H1 (cell line): ENCODE measurements around the gene PCDHGB3. TPM values are rescaled to one million over a fixed set of nuclear protein-coding genes. Genes with fewer than 3 reads are reported as not detected.

ENCODE experiments used
- CTCF ChIA-PET: fragments of 300-600 bp; sonication (Branson Sonifier 250); formaldehyde crosslinking; loops from one replicate; lab custom pipeline; 2021; ENCODE audit not compliant: partially characterized antibody; lab: Charles Lee
- POLR2A ChIA-PET: fragments of 300-600 bp; sonication (Branson Sonifier 250); formaldehyde crosslinking; loops from one replicate; lab custom pipeline; 2021; ENCODE audit warnings: inconsistent platforms; ENCODE audit not compliant: partially characterized antibody; lab: Charles Lee
- DNase-seq, 2 experiments: peaks; one replicate each; pipeline versions ENCODE4 v3.0.0 to v3.0.0-alpha.2; 2010 to 2022; ENCODE audit warnings: low spot score in 2 of 2, low read depth in 1 of 2, mixed read lengths in 1 of 2
- FAIRE-seq: peaks from 2 replicates; lab custom pipeline; 2011; peaks lifted over from hg19 to GRCh38; lab: Jason Lieb, UNC
- H2AFZ ChIP-seq: 2 replicates; pipeline ENCODE4 v1.8.1; 2012; ENCODE audit warnings: low read length, inconsistent platforms
- H2AK5ac ChIP-seq: 2 replicates; pipeline ENCODE4 v1.6.1; 2013; ENCODE audit warnings: low read depth, low read length
- H2BK120ac ChIP-seq: replicated peaks from 2 replicates; pipeline ENCODE3; 2013; ENCODE audit warnings: low read depth, low read length, inconsistent platforms
- H2BK12ac ChIP-seq: 2 replicates; pipeline ENCODE4 v1.6.1; 2013; ENCODE audit warnings: low read depth, low read length
- H2BK15ac ChIP-seq: 2 replicates; pipeline ENCODE4 v1.6.1; 2013; ENCODE audit warnings: low read length
- H2BK20ac ChIP-seq: 2 replicates; pipeline ENCODE4 v1.6.1; 2013; ENCODE audit warnings: low read length
- H2BK5ac ChIP-seq: 2 replicates; pipeline ENCODE4 v1.6.1; 2013; ENCODE audit warnings: low read depth, low read length
- H3K14ac ChIP-seq: 2 replicates; pipeline ENCODE4 v1.6.1; 2013; ENCODE audit warnings: inconsistent platforms; ENCODE audit not compliant: insufficient read length
- H3K18ac ChIP-seq: 2 replicates; pipeline ENCODE4 v1.6.1; 2013; ENCODE audit warnings: low read length; ENCODE audit errors: extremely low read depth
- H3K23ac ChIP-seq: 2 replicates; pipeline ENCODE4 v1.6.1; 2013; ENCODE audit warnings: inconsistent platforms; ENCODE audit not compliant: insufficient read length
- H3K23me2 ChIP-seq: 2 replicates; pipeline ENCODE4 v1.6.1; 2013; ENCODE audit warnings: low read depth, low read length
- H3K27ac ChIP-seq: 2 replicates; pipeline ENCODE4 v1.6.1; 2011; ENCODE audit warnings: low read depth, low read length, inconsistent platforms
- H3K27me3 ChIP-seq, 4 experiments: replicated peaks in 1 of 4; 1 replicate in 1 of 4; 2 replicates in 3 of 4; pipeline versions ENCODE4 v1.6.1 to v1.8.1; 2011 to 2013; ENCODE audit warnings: low read length in 3 of 4, mild to moderate bottlenecking in 3 of 4, inconsistent platforms in 2 of 4, mixed read lengths in 2 of 4, moderate library complexity in 1 of 4; ENCODE audit not compliant: control insufficient read depth in 3 of 4, insufficient read depth in 3 of 4; ENCODE audit errors: extremely low read depth in 1 of 4
- H3K36me3 ChIP-seq, 4 experiments: 2 replicates each; pipeline versions ENCODE4 v1.6.1 to v1.8.1; 2011 to 2013; ENCODE audit warnings: mild to moderate bottlenecking in 4 of 4, low read length in 3 of 4, moderate library complexity in 2 of 4, control low read depth in 1 of 4, inconsistent platforms in 1 of 4; ENCODE audit not compliant: insufficient read depth in 4 of 4, control insufficient read depth in 2 of 4
- H3K4ac ChIP-seq: replicated peaks from 2 replicates; pipeline ENCODE3; 2013; ENCODE audit warnings: low read length, low read depth, mixed read lengths, inconsistent platforms; ENCODE audit not compliant: insufficient read length
- H3K4me1 ChIP-seq, 4 experiments: replicated peaks in 1 of 4; 1 replicate in 1 of 4; 2 replicates in 3 of 4; pipeline versions ENCODE4 v1.6.1 to v1.8.1; 2011 to 2013; ENCODE audit warnings: low read length in 3 of 4, inconsistent platforms in 2 of 4, mixed read lengths in 1 of 4; ENCODE audit not compliant: insufficient read depth in 4 of 4, control insufficient read depth in 3 of 4
- H3K4me2 ChIP-seq, 2 experiments: 2 replicates each; pipeline versions ENCODE4 v1.6.1 to v1.8.1; 2011 to 2013; ENCODE audit warnings: low read depth in 2 of 2, low read length in 2 of 2, control low read depth in 1 of 2, inconsistent platforms in 1 of 2, mild to moderate bottlenecking in 1 of 2; ENCODE audit not compliant: insufficient read depth in 1 of 2
- H3K4me3 ChIP-seq, 4 experiments: fragments of 200-600, 300-600 bp in 1 of 4; sonication (generic), shearing (Covaris generic), sonication (Bioruptor Twin) in 1 of 4; 2 replicates each; pipeline versions ENCODE4 v1.5.1 to v1.8.1; 2011 to 2016; ENCODE audit warnings: low read length in 4 of 4, low read depth in 3 of 4, control low read depth in 2 of 4, inconsistent platforms in 2 of 4, mild to moderate bottlenecking in 2 of 4, mixed read lengths in 1 of 4, moderate library complexity in 1 of 4; ENCODE audit not compliant: insufficient read depth in 2 of 4; ENCODE audit errors: extremely low read depth in 1 of 4
- H3K56ac ChIP-seq: replicated peaks from 2 replicates; pipeline ENCODE3; 2013; ENCODE audit warnings: low read depth, mild to moderate bottlenecking, mixed read lengths, low read length, inconsistent platforms; ENCODE audit not compliant: insufficient read length
- H3K79me1 ChIP-seq: 2 replicates; pipeline ENCODE4 v1.6.1; 2013; ENCODE audit warnings: low read depth, low read length, control low read depth
- H3K79me2 ChIP-seq, 2 experiments: 2 replicates each; pipeline versions ENCODE4 v1.6.1 to v1.8.1; 2012 to 2013; ENCODE audit warnings: low read length in 2 of 2, mild to moderate bottlenecking in 2 of 2, inconsistent platforms in 1 of 2; ENCODE audit not compliant: insufficient read depth in 2 of 2, control insufficient read depth in 1 of 2
- H3K9ac ChIP-seq, 4 experiments: replicated peaks in 1 of 4; 1 replicate in 1 of 4; 2 replicates in 3 of 4; pipeline versions ENCODE4 v1.6.1 to v1.8.1; 2011 to 2013; ENCODE audit warnings: low read depth in 3 of 4, low read length in 3 of 4, control low read depth in 2 of 4, mild to moderate bottlenecking in 2 of 4, moderate library complexity in 2 of 4, inconsistent platforms in 1 of 4; ENCODE audit errors: extremely low read depth in 1 of 4
- H3K9me3 ChIP-seq, 2 experiments: 2 replicates each; pipeline versions ENCODE4 v1.6.1 to v1.8.1; 2012 to 2013; ENCODE audit warnings: mild to moderate bottlenecking in 2 of 2, moderate library complexity in 2 of 2, control low read depth in 1 of 2, inconsistent platforms in 1 of 2, low read depth in 1 of 2, low read length in 1 of 2, mixed read lengths in 1 of 2; ENCODE audit not compliant: insufficient read depth in 2 of 2
- H4K20me1 ChIP-seq, 2 experiments: replicated peaks in 1 of 2; 2 replicates each; pipeline versions ENCODE3 to v1.8.1; 2011 to 2013; ENCODE audit warnings: inconsistent platforms in 2 of 2, low read length in 2 of 2, mild to moderate bottlenecking in 1 of 2; ENCODE audit not compliant: insufficient read depth in 2 of 2, control insufficient read depth in 1 of 2
- H4K5ac ChIP-seq: 2 replicates; pipeline ENCODE4 v1.6.1; 2013; ENCODE audit warnings: low read length, low read depth, mixed read lengths, inconsistent platforms; ENCODE audit not compliant: insufficient read length
- H4K8ac ChIP-seq: 2 replicates; pipeline ENCODE4 v1.8.0; 2013; ENCODE audit warnings: mild to moderate bottlenecking, moderate library complexity, low read length, inconsistent platforms; ENCODE audit not compliant: insufficient read depth; ENCODE audit errors: extremely low read depth
- H4K91ac ChIP-seq: replicated peaks from 2 replicates; pipeline ENCODE3; 2013; ENCODE audit warnings: low read length, mixed read lengths, inconsistent platforms; ENCODE audit not compliant: insufficient read length
- CBX5 ChIP-seq: fragments of 300-800, 300-1000 bp; sonication (generic); IDR thresholded peaks from 2 replicates; pipeline ENCODE4 v1.7.1; 2016; ENCODE audit warnings: antibody characterized with exemption, low read length, low read depth
- CBX8 ChIP-seq: fragments of 300-800, 300-1000 bp; sonication (generic); IDR thresholded peaks from 2 replicates; pipeline ENCODE4 v1.7.1; 2016; ENCODE audit warnings: low read depth, low read length, borderline replicate concordance
- CEBPB ChIP-seq: IDR thresholded peaks from 2 replicates; pipeline ENCODE4 v1.6.1; 2012; ENCODE audit warnings: low read depth, low read length
- FOSL1 ChIP-seq: IDR thresholded peaks from 2 replicates; pipeline ENCODE4 v1.6.1; 2011; ENCODE audit warnings: mild to moderate bottlenecking, low read depth, low read length, moderate library complexity; ENCODE audit not compliant: insufficient read depth
- HDAC6 ChIP-seq: IDR thresholded peaks from one replicate; pipeline ENCODE4 v1.7.1; 2012; ENCODE audit warnings: low read depth, mild to moderate bottlenecking, inconsistent platforms, low read length, moderate library complexity
- MAX ChIP-seq: IDR thresholded peaks from 2 replicates; pipeline ENCODE4 v1.6.1; 2012; ENCODE audit warnings: inconsistent platforms
- NANOG ChIP-seq: IDR thresholded peaks from 2 replicates; pipeline ENCODE4 v1.6.1; 2011; ENCODE audit warnings: low read length, low read depth, mild to moderate bottlenecking, inconsistent platforms; ENCODE audit not compliant: insufficient read depth, poor library complexity, severe bottlenecking
- POLR2A ChIP-seq, 2 experiments: IDR thresholded peaks; 1 replicate in 1 of 2; 2 replicates in 1 of 2; pipeline ENCODE4 v1.6.1; 2011; ENCODE audit warnings: low read depth in 2 of 2, low read length in 2 of 2, mild to moderate bottlenecking in 2 of 2; ENCODE audit errors: control extremely low read depth in 1 of 2
- SIN3A ChIP-seq, 2 experiments: IDR thresholded peaks in 1 of 2; conservative IDR thresholded peaks in 1 of 2; 2 replicates each; pipeline ENCODE4 v1.6.1; 2011 to 2012; ENCODE audit warnings: low read length in 2 of 2, improper control_type of control experiment in 1 of 2, low read depth in 1 of 2, mild to moderate bottlenecking in 1 of 2
- SUZ12 ChIP-seq: fragments of 200-600 bp; sonication (generic); IDR thresholded peaks from 2 replicates; pipeline ENCODE4 v1.6.1; 2012; ENCODE audit warnings: mild to moderate bottlenecking, inconsistent platforms, low read length, moderate library complexity, mixed read lengths
- TAF7 ChIP-seq: optimal IDR thresholded peaks from 2 replicates; pipeline ENCODE3; 2011; ENCODE audit warnings: low read depth, mild to moderate bottlenecking, inconsistent platforms, low read length, moderate library complexity, borderline replicate concordance
- WGBS, 2 experiments: shearing (Covaris generic) in 1 of 2; methylation state at CpG; one replicate each; pipeline versions ENCODE4 v1.1.6 to v1.1.7; 2013 to 2015; ENCODE audit warnings: low lambda C conversion rate in 2 of 2, mixed read lengths in 2 of 2, inconsistent platforms in 1 of 2, low coverage in 1 of 2, missing lambda C conversion rate in 1 of 2; ENCODE audit not compliant: insufficient replicate concordance in 2 of 2, insufficient coverage in 1 of 2, insufficient read length in 1 of 2; ENCODE audit errors: extremely low coverage in 1 of 2, missing lambda C conversion rate in 1 of 2; 5-methylcytosine and 5-hydroxymethylcytosine counted together
- polyA plus RNA-seq, 7 experiments: library from polyadenylated mRNA; depleted of rRNA in 3 of 7; stranded (reverse) in 5 of 7; unstranded in 2 of 7; fragments of >200 nt in 5 of 7; fragments of 200-250 nt in 2 of 7; gene quantifications; 1 replicate in 5 of 7; 2 replicates in 1 of 7; 4 replicates in 1 of 7; pipeline versions ENCODE4 v1.2.1 to v1.2.3, GENCODE V29; 2011 to 2013; ENCODE audit warnings: missing spikeins in 2 of 7, mixed read lengths in 2 of 7
- total RNA-seq: library from RNA; stranded (reverse); fragmentation: NEBNext Ultra II Directional; extraction: Animal tissue kit (Norgen Biotek cat#: 25700); gene quantifications from 2 replicates; pipeline ENCODE4 v1.2.1, GENCODE V29; 2021

Gene PCDHGB3
- total and polyA plus RNA-seq, 2 of the 8 experiments (the other 6 are each of a cell fraction or from before 2014, with no cell fraction given) = 1.6 to 1.9 TPM

DNA sequence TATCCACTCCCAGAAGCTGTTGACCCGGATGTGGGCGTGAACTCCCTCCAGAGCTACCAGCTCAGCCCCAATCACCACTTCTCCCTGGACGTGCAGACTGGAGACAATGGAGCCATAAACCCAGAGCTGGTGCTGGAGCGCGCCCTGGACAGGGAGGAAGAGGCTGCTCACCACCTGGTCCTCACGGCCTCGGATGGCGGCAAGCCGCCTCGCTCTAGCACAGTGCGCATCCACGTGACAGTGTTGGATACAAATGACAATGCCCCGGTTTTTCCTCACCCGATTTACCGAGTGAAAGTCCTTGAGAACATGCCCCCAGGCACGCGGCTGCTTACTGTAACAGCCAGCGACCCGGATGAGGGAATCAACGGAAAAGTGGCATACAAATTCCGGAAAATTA is 23.2 kb downstream of the PCDHGB3 start:
- no peak overlapping the region for H2BK15ac ChIP-seq
- no peaks in the 10 kb centered on the region for H3K23me2 ChIP-seq
- H3K23ac ChIP-seq = no peak overlapping the region
- H3K4me2 ChIP-seq = no peak overlapping the region
- H3K4me3 ChIP-seq = no peak overlapping the region
- H3K79me1 ChIP-seq = no peaks in the 10 kb centered on the region
- ChIA-PET CTCF (interaction anchor here (0.8 to 8.7 kb wide), 6 partner anchors 10 to 131 kb away, joined by 3 to 68 read pairs (median 6); partner anchors contain the start of genes PCDHGA11, PCDHGA9, PCDHGB6 and PCDHGB7), POLR2A (no interaction called here)
- H2BK12ac ChIP-seq = no peak overlapping the region
- 93% methylated on average over 21 of the region's 21 CpGs; no CpG with 5 or more reads in 1 of the 2 experiments for WGBS, 2 experiments
- H3K18ac ChIP-seq = no peak overlapping the region
- no peak overlapping the region for H3K4ac ChIP-seq
- H2AK5ac ChIP-seq = no peak overlapping the region
- H2BK120ac ChIP-seq = no peak overlapping the region
- H2BK20ac ChIP-seq = no peak overlapping the region
- no peak overlapping the region for H2BK5ac ChIP-seq
- peaks cover 3 to 29% (median 14%) of the 10 kb centered on the region in 4 experiments; a peak in 7 of 8 replicates for H3K36me3 ChIP-seq
- TF ChIP-seq NANOG (no peak), TAF7 (no peak), SIN3A (conservative IDR thresholded peaks at IDR 0.05 in 1 of 2, IDR thresholded peaks at IDR 0.05 in 1 of 2; ENCODE audit: low read depth in 1 of 2, low read length in 2 of 2) (no peak), CBX8 (no peak), SUZ12 (no peak), FOSL1 (no peak), MAX (no peak), CBX5 (no peak), HDAC6 (no peak), CEBPB (no peak), POLR2A (IDR thresholded peaks at IDR 0.05; ENCODE audit: control extremely low read depth in 1 of 2, low read depth in 2 of 2, low read length in 2 of 2) (no peak)
- H3K9ac ChIP-seq = no peak overlapping the region
- H3K9me3 ChIP-seq = peaks cover 56 to 63% of the 10 kb centered on the region in 2 experiments
- no peak overlapping the region for H3K14ac ChIP-seq
- no peak overlapping the region for H2AFZ ChIP-seq
- H4K5ac ChIP-seq = no peak overlapping the region
- no peaks in the 10 kb centered on the region for H4K20me1 ChIP-seq
- no peaks in the 10 kb centered on the region for H3K79me2 ChIP-seq
- H3K56ac ChIP-seq = no peak overlapping the region
- no peaks in the 10 kb centered on the region; a peak in 1 of 7 replicates for H3K27me3 ChIP-seq
- DNase-seq (no peak), FAIRE-seq (no peak)
- H3K4me1 ChIP-seq = no peaks in the 10 kb centered on the region
- H4K8ac ChIP-seq = no peak overlapping the region; the same call in 1 of the 2 replicates
- no peak overlapping the region for H4K91ac ChIP-seq
- H3K27ac ChIP-seq = no peak overlapping the region
